Ishikawa (cell line): Measurements from ENCODE around the gene CALN1.

Source experiments
- CEBPB ChIP-seq: IDR thresholded peaks from 2 replicates; pipeline ENCODE4 v1.6.1; 2012
- CREB1 ChIP-seq: IDR thresholded peaks from 2 replicates; pipeline ENCODE4 v1.6.1; 2012; ENCODE audit warnings: low read depth
- EGR1 ChIP-seq: IDR thresholded peaks from 2 replicates; pipeline ENCODE4 v1.6.1; 2012
- EP300 ChIP-seq: IDR thresholded peaks from 2 replicates; pipeline ENCODE4 v1.6.1; 2012; ENCODE audit warnings: borderline replicate concordance
- FOXM1 ChIP-seq: IDR thresholded peaks from 2 replicates; pipeline ENCODE4 v1.6.1; 2012; ENCODE audit warnings: low read depth, borderline replicate concordance
- NFIC ChIP-seq: IDR thresholded peaks from 2 replicates; pipeline ENCODE4 v1.6.1; 2012
- RAD21 ChIP-seq: IDR thresholded peaks from 2 replicates; pipeline ENCODE4 v1.6.1; 2012; ENCODE audit warnings: low read depth
- TAF1 ChIP-seq: IDR thresholded peaks from 2 replicates; pipeline ENCODE4 v1.6.1; 2012; ENCODE audit warnings: low read depth, mild to moderate bottlenecking
- TCF12 ChIP-seq: IDR thresholded peaks from 2 replicates; pipeline ENCODE4 v1.6.1; 2012; ENCODE audit warnings: low read depth
- TEAD4 ChIP-seq: IDR thresholded peaks from 2 replicates; pipeline ENCODE4 v1.6.1; 2012
- YY1 ChIP-seq: IDR thresholded peaks from 2 replicates; pipeline ENCODE4 v1.6.1; 2012; ENCODE audit warnings: low read depth
- ZBTB7A ChIP-seq: IDR thresholded peaks from 2 replicates; pipeline ENCODE4 v1.6.1; 2012; ENCODE audit warnings: low read depth
- TF ChIP-seq, protein P1 (sequence below): IDR thresholded peaks from 2 replicates; pipeline ENCODE4 v1.6.1; 2012
- TF ChIP-seq, protein P2 (sequence below): IDR thresholded peaks from 2 replicates; pipeline ENCODE4 v1.6.1; 2012
- TF ChIP-seq, protein P3 (sequence below): IDR thresholded peaks from 2 replicates; pipeline ENCODE4 v1.6.1; 2012; ENCODE audit warnings: low read depth, mild to moderate bottlenecking

The CALN1 gene

DNA sequence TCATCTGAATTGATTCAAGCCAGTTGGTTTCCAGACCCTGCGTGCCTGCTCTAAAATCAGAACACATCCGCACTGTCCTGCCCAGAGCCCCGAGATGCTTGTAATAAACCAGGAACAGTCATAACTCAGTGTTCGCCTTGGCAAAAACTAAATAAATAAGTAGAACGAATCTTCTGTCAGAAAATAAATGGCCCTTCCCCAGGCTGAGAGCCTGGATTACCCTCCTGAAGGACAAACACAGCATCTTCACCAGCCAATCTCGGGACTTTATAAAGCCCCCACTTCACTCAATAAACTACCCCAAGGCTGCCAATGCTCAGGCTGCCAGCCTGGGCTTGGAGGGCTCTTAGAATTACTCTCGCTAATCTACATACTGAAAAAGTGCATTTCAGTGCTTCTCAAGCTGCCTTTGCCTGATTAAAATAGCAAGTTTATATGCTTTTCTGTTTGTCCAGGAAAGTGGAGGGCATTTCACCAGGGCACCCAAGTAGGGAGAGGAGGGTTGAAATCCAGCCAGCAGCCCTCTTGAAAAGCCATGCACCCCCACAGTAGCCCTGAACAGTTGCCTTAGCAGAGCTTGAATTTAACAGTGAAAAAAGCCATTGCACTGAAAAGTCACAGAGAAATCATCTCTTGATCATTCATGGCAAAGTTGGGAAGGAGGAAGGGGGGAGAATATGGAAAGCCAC lies 136.6 kb downstream of the CALN1 start:
- no peak for TF ChIP-seq TEAD4

DNA sequence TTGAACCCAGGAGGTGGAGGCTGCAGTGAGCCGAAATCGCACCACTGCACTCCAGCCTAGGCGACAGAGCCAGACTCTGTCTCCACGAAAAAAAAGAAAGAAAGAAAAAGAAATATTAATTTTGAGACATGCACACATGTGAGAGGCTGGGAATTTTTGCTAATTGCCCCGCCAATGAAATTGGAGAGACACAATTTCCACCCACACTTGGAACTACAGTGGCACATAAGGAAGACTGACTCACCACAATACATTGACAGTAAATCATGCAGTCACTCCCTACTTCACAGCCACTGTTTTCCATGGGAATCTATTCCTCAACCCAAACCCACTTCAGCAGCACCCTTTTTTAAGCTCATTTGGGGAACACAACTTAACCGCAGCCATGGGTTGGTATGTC lies 139.7 kb downstream of the CALN1 start:
- TF ChIP-seq RAD21 (no peak), TAF1 (no peak), CEBPB (no peak), ZBTB7A (no peak), EP300 (no peak), TEAD4 (no peak), EGR1 (no peak), TCF12 (no peak)
- TF ChIP-seq, protein P1, sequence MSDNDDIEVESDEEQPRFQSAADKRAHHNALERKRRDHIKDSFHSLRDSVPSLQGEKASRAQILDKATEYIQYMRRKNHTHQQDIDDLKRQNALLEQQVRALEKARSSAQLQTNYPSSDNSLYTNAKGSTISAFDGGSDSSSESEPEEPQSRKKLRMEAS: no peak

DNA sequence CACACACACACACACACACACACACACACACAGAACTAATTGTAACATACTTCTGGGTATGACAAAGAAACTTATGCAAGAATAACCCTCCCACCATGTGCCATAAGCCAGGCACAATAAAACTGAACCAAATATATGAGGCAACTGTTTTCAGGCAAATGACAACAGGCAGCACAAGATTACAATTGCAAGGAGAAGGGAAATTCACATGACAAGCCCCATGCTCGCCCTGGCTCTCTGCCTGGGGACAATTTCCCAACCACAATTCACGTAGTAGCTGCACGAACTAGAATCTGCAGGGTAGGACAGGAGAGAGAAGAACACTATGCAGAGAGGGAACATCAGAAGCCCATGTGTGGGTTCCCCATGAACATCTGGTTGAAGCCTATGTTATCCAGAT lies 143.3 kb downstream of the CALN1 start:
- TF ChIP-seq FOXM1 (no peak), EGR1 (no peak)

DNA sequence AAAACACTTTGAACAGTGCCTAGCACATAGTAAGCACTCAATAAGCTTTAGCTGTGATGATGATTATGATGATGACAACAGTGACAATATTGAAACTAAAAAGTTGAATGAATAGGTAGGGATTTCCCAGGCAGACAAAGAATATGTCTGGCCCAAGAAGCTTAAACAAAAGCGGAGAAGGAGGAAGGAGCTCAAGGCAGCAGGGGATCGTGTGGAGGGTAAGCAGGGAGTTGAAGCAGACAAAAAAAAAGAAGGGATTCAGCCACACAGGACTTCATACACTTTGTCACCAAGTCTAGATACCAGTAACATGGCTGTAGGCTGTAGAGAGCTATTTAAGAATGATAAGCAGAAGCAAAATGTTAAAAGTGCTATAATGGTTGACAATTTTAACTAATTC lies 144.0 kb downstream of the CALN1 start:
- no peak for TF ChIP-seq TAF1
- TF ChIP-seq RAD21: no peak
- no peak for TF ChIP-seq NFIC
- TF ChIP-seq, protein P2, sequence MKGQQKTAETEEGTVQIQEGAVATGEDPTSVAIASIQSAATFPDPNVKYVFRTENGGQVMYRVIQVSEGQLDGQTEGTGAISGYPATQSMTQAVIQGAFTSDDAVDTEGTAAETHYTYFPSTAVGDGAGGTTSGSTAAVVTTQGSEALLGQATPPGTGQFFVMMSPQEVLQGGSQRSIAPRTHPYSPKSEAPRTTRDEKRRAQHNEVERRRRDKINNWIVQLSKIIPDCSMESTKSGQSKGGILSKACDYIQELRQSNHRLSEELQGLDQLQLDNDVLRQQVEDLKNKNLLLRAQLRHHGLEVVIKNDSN: no peak
- no peak for TF ChIP-seq TCF12
- no peak for TF ChIP-seq TEAD4
- TF ChIP-seq, protein P3, sequence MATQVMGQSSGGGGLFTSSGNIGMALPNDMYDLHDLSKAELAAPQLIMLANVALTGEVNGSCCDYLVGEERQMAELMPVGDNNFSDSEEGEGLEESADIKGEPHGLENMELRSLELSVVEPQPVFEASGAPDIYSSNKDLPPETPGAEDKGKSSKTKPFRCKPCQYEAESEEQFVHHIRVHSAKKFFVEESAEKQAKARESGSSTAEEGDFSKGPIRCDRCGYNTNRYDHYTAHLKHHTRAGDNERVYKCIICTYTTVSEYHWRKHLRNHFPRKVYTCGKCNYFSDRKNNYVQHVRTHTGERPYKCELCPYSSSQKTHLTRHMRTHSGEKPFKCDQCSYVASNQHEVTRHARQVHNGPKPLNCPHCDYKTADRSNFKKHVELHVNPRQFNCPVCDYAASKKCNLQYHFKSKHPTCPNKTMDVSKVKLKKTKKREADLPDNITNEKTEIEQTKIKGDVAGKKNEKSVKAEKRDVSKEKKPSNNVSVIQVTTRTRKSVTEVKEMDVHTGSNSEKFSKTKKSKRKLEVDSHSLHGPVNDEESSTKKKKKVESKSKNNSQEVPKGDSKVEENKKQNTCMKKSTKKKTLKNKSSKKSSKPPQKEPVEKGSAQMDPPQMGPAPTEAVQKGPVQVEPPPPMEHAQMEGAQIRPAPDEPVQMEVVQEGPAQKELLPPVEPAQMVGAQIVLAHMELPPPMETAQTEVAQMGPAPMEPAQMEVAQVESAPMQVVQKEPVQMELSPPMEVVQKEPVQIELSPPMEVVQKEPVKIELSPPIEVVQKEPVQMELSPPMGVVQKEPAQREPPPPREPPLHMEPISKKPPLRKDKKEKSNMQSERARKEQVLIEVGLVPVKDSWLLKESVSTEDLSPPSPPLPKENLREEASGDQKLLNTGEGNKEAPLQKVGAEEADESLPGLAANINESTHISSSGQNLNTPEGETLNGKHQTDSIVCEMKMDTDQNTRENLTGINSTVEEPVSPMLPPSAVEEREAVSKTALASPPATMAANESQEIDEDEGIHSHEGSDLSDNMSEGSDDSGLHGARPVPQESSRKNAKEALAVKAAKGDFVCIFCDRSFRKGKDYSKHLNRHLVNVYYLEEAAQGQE: no peak
- no peak for TF ChIP-seq EGR1

DNA sequence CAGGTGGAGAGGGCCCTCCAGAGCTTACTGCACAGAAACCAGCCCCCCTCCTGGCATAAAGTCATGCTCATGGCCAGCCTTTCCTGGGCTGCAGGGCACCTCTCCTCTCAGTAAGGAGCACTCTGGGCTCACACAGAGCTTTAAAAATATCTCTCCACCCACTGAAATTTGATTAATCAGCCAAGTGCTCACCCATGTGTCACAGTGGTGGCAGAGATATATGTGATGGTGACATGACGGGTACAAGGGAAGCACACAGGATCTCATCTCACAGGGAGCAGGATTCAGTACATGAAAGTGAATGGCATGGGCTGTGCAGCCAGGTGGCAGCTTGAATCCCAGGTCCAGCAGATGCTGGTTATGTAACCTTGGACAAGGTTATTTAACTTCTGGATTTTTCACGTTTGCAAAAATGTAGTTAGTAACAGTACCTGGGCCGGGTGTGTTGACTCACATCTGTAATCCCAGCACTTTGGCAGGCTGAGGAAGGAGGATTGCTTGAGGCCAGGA lies 144.8 kb downstream of the CALN1 start:
- TF ChIP-seq EGR1: no peak
- no peak for TF ChIP-seq FOXM1
- TF ChIP-seq, protein P2: no peak
- no peak for TF ChIP-seq NFIC
- TF ChIP-seq, protein P1: no peak
- no peak for TF ChIP-seq TEAD4
- no peak for TF ChIP-seq EP300
- TF ChIP-seq TAF1: no peak
- TF ChIP-seq RAD21: no peak
- no peak for TF ChIP-seq TCF12
- no peak for TF ChIP-seq YY1
- TF ChIP-seq, protein P3: no peak
- TF ChIP-seq CEBPB: no peak
- no peak for TF ChIP-seq CREB1
- no peak for TF ChIP-seq ZBTB7A

DNA sequence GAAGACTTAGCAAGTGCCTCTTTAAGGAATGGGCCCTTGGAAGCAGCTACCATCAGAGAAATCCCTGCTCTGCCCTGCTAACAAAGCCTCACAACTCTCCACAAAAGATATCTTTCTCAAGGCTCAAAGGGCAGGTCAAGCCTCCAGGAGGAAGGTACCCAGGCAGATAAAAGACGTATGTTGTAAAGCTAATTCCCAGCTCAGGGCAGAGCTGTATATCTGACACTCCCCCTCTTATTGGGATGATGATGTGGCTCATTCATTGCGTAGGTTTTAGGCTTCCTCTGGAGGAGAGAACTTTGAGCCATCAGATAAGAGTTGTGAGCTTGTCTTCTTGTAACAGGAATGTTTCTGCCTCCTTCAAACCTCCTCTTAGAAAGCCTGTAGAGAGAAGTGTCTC lies 145.4 kb downstream of the CALN1 start:
- TF ChIP-seq, protein P1: no peak
- TF ChIP-seq ZBTB7A (no peak), CREB1 (no peak), TCF12 (no peak), CEBPB (no peak), EP300 (no peak), EGR1 (no peak), YY1 (no peak), RAD21 (no peak), TAF1 (no peak), NFIC (no peak), FOXM1 (no peak), TEAD4 (no peak)
- TF ChIP-seq, protein P2: no peak
- TF ChIP-seq, protein P3: no peak
